ENCODE results near the gene JAML.

GRCh38 chr11:118211006-118211405 lies 13.8 kb downstream of the JAML start:
- no peak for TF ChIP-seq CTCF (conservative IDR thresholded peaks at IDR 0.05; ENCODE audit: low read depth in 2 of 2)
- TF ChIP-seq, protein P1, sequence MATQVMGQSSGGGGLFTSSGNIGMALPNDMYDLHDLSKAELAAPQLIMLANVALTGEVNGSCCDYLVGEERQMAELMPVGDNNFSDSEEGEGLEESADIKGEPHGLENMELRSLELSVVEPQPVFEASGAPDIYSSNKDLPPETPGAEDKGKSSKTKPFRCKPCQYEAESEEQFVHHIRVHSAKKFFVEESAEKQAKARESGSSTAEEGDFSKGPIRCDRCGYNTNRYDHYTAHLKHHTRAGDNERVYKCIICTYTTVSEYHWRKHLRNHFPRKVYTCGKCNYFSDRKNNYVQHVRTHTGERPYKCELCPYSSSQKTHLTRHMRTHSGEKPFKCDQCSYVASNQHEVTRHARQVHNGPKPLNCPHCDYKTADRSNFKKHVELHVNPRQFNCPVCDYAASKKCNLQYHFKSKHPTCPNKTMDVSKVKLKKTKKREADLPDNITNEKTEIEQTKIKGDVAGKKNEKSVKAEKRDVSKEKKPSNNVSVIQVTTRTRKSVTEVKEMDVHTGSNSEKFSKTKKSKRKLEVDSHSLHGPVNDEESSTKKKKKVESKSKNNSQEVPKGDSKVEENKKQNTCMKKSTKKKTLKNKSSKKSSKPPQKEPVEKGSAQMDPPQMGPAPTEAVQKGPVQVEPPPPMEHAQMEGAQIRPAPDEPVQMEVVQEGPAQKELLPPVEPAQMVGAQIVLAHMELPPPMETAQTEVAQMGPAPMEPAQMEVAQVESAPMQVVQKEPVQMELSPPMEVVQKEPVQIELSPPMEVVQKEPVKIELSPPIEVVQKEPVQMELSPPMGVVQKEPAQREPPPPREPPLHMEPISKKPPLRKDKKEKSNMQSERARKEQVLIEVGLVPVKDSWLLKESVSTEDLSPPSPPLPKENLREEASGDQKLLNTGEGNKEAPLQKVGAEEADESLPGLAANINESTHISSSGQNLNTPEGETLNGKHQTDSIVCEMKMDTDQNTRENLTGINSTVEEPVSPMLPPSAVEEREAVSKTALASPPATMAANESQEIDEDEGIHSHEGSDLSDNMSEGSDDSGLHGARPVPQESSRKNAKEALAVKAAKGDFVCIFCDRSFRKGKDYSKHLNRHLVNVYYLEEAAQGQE (IDR thresholded peaks at IDR 0.05; ENCODE audit: unreplicated experiment): no peak
- no peak for TF ChIP-seq EZH2phosphoT487 (IDR thresholded peaks at IDR 0.05; ENCODE audit: unreplicated experiment)
- no peak for TF ChIP-seq POLR2AphosphoS5 (IDR thresholded peaks at IDR 0.05; ENCODE audit: low read depth)
- peak; percentile 10; the same call in 1 of the 2 replicates for TF ChIP-seq CREB1 (CRISPR knock-in tag; IDR thresholded peaks at IDR 0.05; ENCODE audit: low read depth)
- TF ChIP-seq JUNB (IDR thresholded peaks at IDR 0.05; ENCODE audit: unreplicated experiment): no peak
